ENCODE results near the gene ARHGAP11A.

ARHGAP11A gene

DNA sequence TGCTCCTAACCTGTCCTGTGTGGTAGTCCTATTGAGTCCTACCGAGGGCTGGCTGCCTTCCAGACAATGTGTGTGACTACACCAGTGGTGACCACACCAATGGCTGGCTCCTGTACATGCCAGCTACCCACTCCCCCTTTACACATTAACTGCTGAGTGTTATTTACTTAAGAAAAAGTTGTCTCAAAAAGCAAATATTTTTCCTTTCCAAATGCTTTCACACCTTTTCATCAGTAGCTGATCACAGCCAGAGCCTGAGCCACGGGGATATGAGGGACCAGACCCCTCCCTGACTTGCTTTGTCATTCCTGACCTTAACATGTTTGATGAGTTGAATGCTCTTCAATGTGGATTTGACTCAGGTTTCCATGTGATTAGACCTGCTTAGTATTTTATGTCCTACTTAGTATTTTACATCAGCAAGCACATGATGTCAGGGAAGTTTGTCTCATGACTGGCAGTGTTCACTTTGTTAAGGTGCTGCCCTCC is 72.9 kb downstream of the ARHGAP11A start:
- DNase-seq (ENCODE audit: low spot score): no peak
